ENCODE results near the gene GHRL. TPM values are rescaled to one million over a fixed set of nuclear protein-coding genes. Genes with fewer than 3 reads are reported as not detected.
A peak's percentile ranks its signal among the peaks of the same experiment; 100 is the strongest.

The GHRL gene
- total RNA-seq, result 1 to 10 TPM in 3 of 8 experiments, under 1 TPM in 5; 0.36 to 6.4 (median 0.91) TPM

- in situ Hi-C loops (cut with MboI; ENCODE audit: low pct_unique_long_range_greater_than_20kb in 2 of 9, low sequenced_read_pairs in 9 of 9, unreplicated experiment in 9 of 9), result no loop called here
- H3K4me3 ChIP-seq, result no peak within 1 kb of the TSS
- H3K4me1 ChIP-seq (replicated peaks in 1 of 2), result no peaks in the 10 kb centered on the region
- H3K27ac ChIP-seq, result no peak within 1 kb of the TSS
- WGBS, 10 experiments, result 82 to 100% (median 93%) methylated on average over 1 to 10 of the region's 12 CpGs; no CpG with 5 or more reads in 1 of the 10 experiments
- no peak for ATAC-seq (replicated peaks in 6 of 8)
These were observed at the start of gene GHRL for GRCh38 chr3:10292505-10293419. GHRL (minus strand) TSS chr3:10292947; CDS start chr3:10290180, 2,767 bp downstream.

- no peak overlapping the region for H3K27ac ChIP-seq
- ATAC-seq (replicated peaks in 6 of 8), result no peak
- WGBS, 10 experiments, result 0 to 82% (median 72%) methylated on average over 1 to 5 of the region's 7 CpGs; no CpG with 5 or more reads in 5 of the 10 experiments
- in situ Hi-C loops (cut with MboI; ENCODE audit: low pct_unique_long_range_greater_than_20kb in 2 of 9, low sequenced_read_pairs in 9 of 9, unreplicated experiment in 9 of 9), result loop anchor here in 4 of 9 experiments (25.0 kb wide), 1 partner anchor 395 kb away; no protein-coding TSS in a partner anchor
- H3K4me1 ChIP-seq (replicated peaks in 1 of 2), result no peaks in the 10 kb centered on the region
- no peak overlapping the region for H3K4me3 ChIP-seq
These were observed 49.2 kb upstream of the GHRL start for GRCh38 chr3:10341901-10342398.

GRCh38 chr3:10340476-10340875 is 47.7 kb upstream of the GHRL start:
- Histone ChIP-seq H3K4me3 (no peak overlapping the region), H3K4me1 (replicated peaks in 1 of 2) (no peaks in the 10 kb centered on the region), H3K27ac (no peak overlapping the region)
- ATAC-seq (replicated peaks in 6 of 8), result no peak
- 88 to 100% methylated on average over 1 to 8 of the region's 18 CpGs; no CpG with 5 or more reads in 8 of the 10 experiments for WGBS, 10 experiments
- in situ Hi-C loops (cut with MboI; ENCODE audit: low pct_unique_long_range_greater_than_20kb in 2 of 9, low sequenced_read_pairs in 9 of 9, unreplicated experiment in 9 of 9), result loop anchor here in 4 of 9 experiments (25.0 kb wide), 1 partner anchor 397 kb away; no protein-coding TSS in a partner anchor

- H3K27ac ChIP-seq, result no peak overlapping the region
- in situ Hi-C loops (cut with MboI; ENCODE audit: low pct_unique_long_range_greater_than_20kb in 2 of 9, low sequenced_read_pairs in 9 of 9, unreplicated experiment in 9 of 9), result loop anchor here in 4 of 9 experiments (25.0 kb wide), 1 partner anchor 397 kb away; no protein-coding TSS in a partner anchor
- no peak for ATAC-seq (replicated peaks in 6 of 8)
These were observed 47.3 kb upstream of the GHRL start for GRCh38 chr3:10340046-10340445.

GRCh38 chr3:10339376-10339955 is 46.7 kb upstream of the GHRL start:
- ATAC-seq (replicated peaks in 6 of 8), result peak in 1 of 8 experiments; percentile 39
- H3K4me1 ChIP-seq (replicated peaks in 1 of 2), result no peaks in the 10 kb centered on the region
- no peak overlapping the region for H3K4me3 ChIP-seq
- no peak overlapping the region for H3K27ac ChIP-seq
- 69 to 88% (median 83%) methylated on average over 3 to 6 of the region's 8 CpGs; no CpG with 5 or more reads in 5 of the 10 experiments for WGBS, 10 experiments
- in situ Hi-C loops (cut with MboI; ENCODE audit: low pct_unique_long_range_greater_than_20kb in 2 of 9, low sequenced_read_pairs in 9 of 9, unreplicated experiment in 9 of 9), result loop anchor here in 4 of 9 experiments (25.0 kb wide), 1 partner anchor 398 kb away; no protein-coding TSS in a partner anchor

More at GRCh38 chr3:10340046-10340445, 47.3 kb upstream of the GHRL start:
- no peak overlapping the region for H3K4me3 ChIP-seq
- WGBS, 10 experiments, result 0 to 60% (median 26%) methylated on average over 1 to 4 of the region's 4 CpGs; no CpG with 5 or more reads in 1 of the 10 experiments
- H3K4me1 ChIP-seq (replicated peaks in 1 of 2), result no peaks in the 10 kb centered on the region

GRCh38 chr3:10338591-10339353 is 46.0 kb upstream of the GHRL start:
- no peak for ATAC-seq (replicated peaks in 6 of 8)
- in situ Hi-C loops (cut with MboI; ENCODE audit: low pct_unique_long_range_greater_than_20kb in 2 of 9, low sequenced_read_pairs in 9 of 9, unreplicated experiment in 9 of 9), result loop anchor here in 4 of 9 experiments (25.0 kb wide), 1 partner anchor 399 kb away; no protein-coding TSS in a partner anchor
- 0 to 100% (median 71%) methylated on average over 1 to 8 of the region's 12 CpGs; no CpG with 5 or more reads in 2 of the 10 experiments for WGBS, 10 experiments
- Histone ChIP-seq H3K27ac (no peak overlapping the region), H3K4me1 (replicated peaks in 1 of 2) (no peaks in the 10 kb centered on the region), H3K4me3 (no peak overlapping the region)

GRCh38 chr3:10338164-10338470 is 45.4 kb upstream of the GHRL start:
- Histone ChIP-seq H3K4me3 (no peak overlapping the region), H3K4me1 (replicated peaks in 1 of 2) (no peaks in the 10 kb centered on the region), H3K27ac (no peak overlapping the region)
- ATAC-seq (replicated peaks in 6 of 8), result no peak
- in situ Hi-C loops (cut with MboI; ENCODE audit: low pct_unique_long_range_greater_than_20kb in 2 of 9, low sequenced_read_pairs in 9 of 9, unreplicated experiment in 9 of 9), result loop anchor here in 4 of 9 experiments (25.0 kb wide), 1 partner anchor 399 kb away; no protein-coding TSS in a partner anchor
- 17 to 100% (median 83%) methylated on average over 1 to 5 of the region's 16 CpGs; no CpG with 5 or more reads in 2 of the 10 experiments for WGBS, 10 experiments

- ATAC-seq (replicated peaks in 6 of 8), result peak in 2 of 8 experiments; percentile 14 to 15
- in situ Hi-C loops (cut with MboI; ENCODE audit: low pct_unique_long_range_greater_than_20kb in 2 of 9, low sequenced_read_pairs in 9 of 9, unreplicated experiment in 9 of 9), result loop anchor here in 4 of 9 experiments (25.0 kb wide), 1 partner anchor 400 kb away; no protein-coding TSS in a partner anchor
- H3K4me1 ChIP-seq (replicated peaks in 1 of 2), result no peaks in the 10 kb centered on the region
- WGBS, 10 experiments, result 100% methylated on average over 2 of the region's 20 CpGs; no CpG with 5 or more reads in 9 of the 10 experiments
- H3K27ac ChIP-seq, result no peak overlapping the region
- no peak overlapping the region for H3K4me3 ChIP-seq
These were observed 44.8 kb upstream of the GHRL start for GRCh38 chr3:10337323-10338163.

- in situ Hi-C loops (cut with MboI; ENCODE audit: low pct_unique_long_range_greater_than_20kb in 2 of 9, low sequenced_read_pairs in 9 of 9, unreplicated experiment in 9 of 9), result loop anchor here in 4 of 9 experiments (25.0 kb wide), 1 partner anchor 401 kb away; no protein-coding TSS in a partner anchor
These were observed 44.0 kb upstream of the GHRL start for GRCh38 chr3:10336761-10337160.

GRCh38 chr3:10335871-10336622 is 43.3 kb upstream of the GHRL start:
- Histone ChIP-seq H3K27ac (no peak overlapping the region), H3K4me1 (replicated peaks in 1 of 2) (no peaks in the 10 kb centered on the region), H3K4me3 (no peak overlapping the region)
- in situ Hi-C loops (cut with MboI; ENCODE audit: low pct_unique_long_range_greater_than_20kb in 2 of 9, low sequenced_read_pairs in 9 of 9, unreplicated experiment in 9 of 9), result loop anchor here in 4 of 9 experiments (25.0 kb wide), 1 partner anchor 401 kb away; no protein-coding TSS in a partner anchor
- ATAC-seq (replicated peaks in 6 of 8), result no peak
- 76 to 95% (median 82%) methylated on average over 1 to 12 of the region's 29 CpGs; no CpG with 5 or more reads in 4 of the 10 experiments for WGBS, 10 experiments

More at GRCh38 chr3:10336761-10337160, 44.0 kb upstream of the GHRL start:
- WGBS, 10 experiments, result 92% methylated on average over 2 of the region's 11 CpGs; no CpG with 5 or more reads in 9 of the 10 experiments
- Histone ChIP-seq H3K4me3 (no peak overlapping the region), H3K4me1 (replicated peaks in 1 of 2) (no peaks in the 10 kb centered on the region), H3K27ac (no peak overlapping the region)
- ATAC-seq (replicated peaks in 6 of 8), result no peak

All from motor neuron (in vitro differentiated cells).